ENCODE measurements around the gene XYLB. TPM values are rescaled to one million over a fixed set of nuclear protein-coding genes. Genes with fewer than 3 reads are reported as not detected.

XYLB gene
- total RNA-seq, 1 experiment from 2014 or later = not detected

DNA sequence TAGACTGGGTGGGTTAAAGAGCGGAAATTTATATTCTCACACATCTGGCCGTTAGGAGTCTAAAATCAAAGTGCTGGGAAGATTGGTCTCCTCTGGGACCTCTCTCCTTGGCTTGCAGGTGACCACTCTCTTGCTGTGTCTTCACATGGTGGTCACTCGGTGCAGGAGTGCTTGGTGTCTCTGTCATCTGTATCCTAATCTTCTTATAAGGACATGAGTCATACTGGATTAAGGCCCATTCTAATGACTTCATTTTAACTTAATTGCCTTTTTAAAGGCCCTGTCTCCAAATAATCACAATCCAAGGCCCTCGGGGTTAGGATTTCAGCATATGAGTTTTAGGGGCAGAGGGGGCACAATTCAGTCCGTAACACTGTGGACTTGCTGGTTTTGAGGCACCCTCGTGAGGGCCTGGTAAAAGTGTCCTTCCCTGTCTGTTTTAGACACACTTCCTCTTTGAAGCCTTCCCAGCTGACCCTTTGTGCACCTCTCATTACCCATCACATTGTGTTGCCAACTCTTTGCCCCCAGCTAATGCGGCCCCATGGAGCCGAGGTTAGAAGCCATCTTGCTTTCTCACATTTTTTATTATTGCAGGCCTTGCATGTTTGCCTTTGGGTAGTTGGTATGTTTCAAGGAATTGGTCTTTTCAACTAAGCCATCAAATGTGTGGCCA is 3.2 kb downstream of the XYLB start:
- Histone ChIP-seq H3K27me3 (ENCODE audit: low read length) (no peaks in the 10 kb centered on the region), H3K4me2 (ENCODE audit: low read depth, low read length, poor library complexity, severe bottlenecking) (no peak overlapping the region)

DNA sequence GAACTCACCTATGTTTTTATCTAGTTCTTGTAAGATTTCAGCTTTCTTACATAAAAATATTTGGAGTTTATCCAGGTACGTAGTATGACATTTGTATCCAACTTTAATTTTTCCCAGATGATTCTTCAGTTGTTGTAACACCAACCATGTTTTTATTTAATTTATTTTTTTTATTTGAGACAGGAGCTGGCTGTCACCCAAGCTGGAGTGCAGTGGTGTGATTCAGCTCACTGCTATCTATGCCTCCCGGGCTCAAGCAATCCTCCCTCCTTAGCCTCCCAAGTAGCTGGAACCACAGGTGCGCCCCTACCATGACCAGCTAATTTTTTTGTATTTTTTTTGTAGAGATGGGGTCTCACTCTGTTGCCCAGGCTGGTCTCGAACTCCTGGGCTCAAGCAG is 6.6 kb downstream of the XYLB start:
- no peaks in the 10 kb centered on the region for H3K27me3 ChIP-seq (ENCODE audit: low read length)
- no peak overlapping the region for H3K27ac ChIP-seq (ENCODE audit: low read length)
- no peaks in the 10 kb centered on the region for H3K9me2 ChIP-seq (replicated peaks; ENCODE audit: insufficient read depth, low read length)
- H3K79me2 ChIP-seq (ENCODE audit: low read length) = no peaks in the 10 kb centered on the region
- H3K4me2 ChIP-seq (ENCODE audit: low read depth, low read length, poor library complexity, severe bottlenecking) = no peak overlapping the region
- H2AFZ ChIP-seq (ENCODE audit: low read length) = no peak overlapping the region
- no peak overlapping the region for H3K9ac ChIP-seq (ENCODE audit: low read length)
- no peaks in the 10 kb centered on the region for H3K4me1 ChIP-seq (ENCODE audit: low read length)
- DNase-seq = no peak
- no peak overlapping the region for H3K4me3 ChIP-seq (ENCODE audit: low read length)
- H3K36me3 ChIP-seq (ENCODE audit: insufficient read depth, low read length) = no peaks in the 10 kb centered on the region
- H3K9me3 ChIP-seq (ENCODE audit: low read length) = no peaks in the 10 kb centered on the region
- no peaks in the 10 kb centered on the region for H4K20me1 ChIP-seq (ENCODE audit: insufficient read depth, low read depth, low read length)

More for the DNA sequence above, 3.2 kb downstream of the XYLB start:
- H3K9me3 ChIP-seq (ENCODE audit: low read length) = no peaks in the 10 kb centered on the region
- DNase-seq = no peak
- H3K79me2 ChIP-seq (ENCODE audit: low read length) = no peaks in the 10 kb centered on the region
- no peaks in the 10 kb centered on the region for H3K36me3 ChIP-seq (ENCODE audit: insufficient read depth, low read length)
- H3K27ac ChIP-seq (ENCODE audit: low read length) = no peak overlapping the region
- H3K9ac ChIP-seq (ENCODE audit: low read length) = no peak overlapping the region
- peaks cover 2% of the 10 kb centered on the region for H3K4me1 ChIP-seq (ENCODE audit: low read length)
- no peaks in the 10 kb centered on the region for H3K9me2 ChIP-seq (replicated peaks; ENCODE audit: insufficient read depth, low read length)
- H2AFZ ChIP-seq (ENCODE audit: low read length) = no peak overlapping the region
- no peak overlapping the region for H3K4me3 ChIP-seq (ENCODE audit: low read length)
- H4K20me1 ChIP-seq (ENCODE audit: insufficient read depth, low read depth, low read length) = no peaks in the 10 kb centered on the region

DNA sequence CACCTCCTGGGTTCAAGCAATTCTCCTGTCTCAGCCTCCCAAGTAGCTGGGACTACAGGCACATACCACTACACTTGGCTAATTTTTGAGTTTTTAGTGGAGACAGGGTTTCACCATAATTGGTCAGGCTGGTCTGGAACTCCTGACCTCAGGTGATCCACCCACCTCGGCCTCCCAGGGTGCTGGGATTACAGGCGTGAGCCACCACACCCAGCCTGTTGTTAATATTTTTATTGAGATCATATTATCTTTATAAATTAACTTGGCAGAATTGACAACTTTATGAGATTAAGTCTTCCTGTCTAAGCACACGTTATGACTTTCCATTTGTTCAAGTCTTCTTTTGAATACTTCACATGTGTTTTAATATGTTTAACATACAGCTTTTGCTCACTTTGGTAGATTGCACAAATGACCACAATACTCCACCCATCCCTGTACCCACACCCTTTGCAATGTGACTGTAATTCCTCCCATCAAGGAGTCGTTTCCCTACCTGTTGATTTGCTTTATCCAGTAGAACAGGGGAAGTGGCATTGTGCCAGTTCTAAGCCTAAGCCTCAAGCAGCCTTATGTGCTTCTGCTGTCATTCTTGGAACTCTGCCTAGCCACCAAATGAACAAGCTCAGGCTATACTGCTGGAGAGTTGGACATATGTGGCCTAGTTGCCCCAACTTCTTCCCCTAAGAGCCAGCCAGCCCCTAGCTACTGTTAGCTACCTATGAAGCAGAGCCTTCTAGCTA is 8.2 kb downstream of the XYLB start:
- Histone ChIP-seq H3K27ac (ENCODE audit: low read length) (no peak overlapping the region), H2AFZ (ENCODE audit: low read length) (no peak overlapping the region), H3K27me3 (ENCODE audit: low read length) (no peaks in the 10 kb centered on the region), H3K9ac (ENCODE audit: low read length) (no peak overlapping the region), H3K9me3 (ENCODE audit: low read length) (no peaks in the 10 kb centered on the region), H3K36me3 (ENCODE audit: insufficient read depth, low read length) (no peaks in the 10 kb centered on the region), H3K4me1 (ENCODE audit: low read length) (no peaks in the 10 kb centered on the region), H3K9me2 (replicated peaks; ENCODE audit: insufficient read depth, low read length) (no peaks in the 10 kb centered on the region), H3K4me2 (ENCODE audit: low read depth, low read length, poor library complexity, severe bottlenecking) (no peak overlapping the region), H3K4me3 (ENCODE audit: low read length) (no peak overlapping the region), H4K20me1 (ENCODE audit: insufficient read depth, low read depth, low read length) (no peaks in the 10 kb centered on the region), H3K79me2 (ENCODE audit: low read length) (no peaks in the 10 kb centered on the region)
- DNase-seq = no peak

DNA sequence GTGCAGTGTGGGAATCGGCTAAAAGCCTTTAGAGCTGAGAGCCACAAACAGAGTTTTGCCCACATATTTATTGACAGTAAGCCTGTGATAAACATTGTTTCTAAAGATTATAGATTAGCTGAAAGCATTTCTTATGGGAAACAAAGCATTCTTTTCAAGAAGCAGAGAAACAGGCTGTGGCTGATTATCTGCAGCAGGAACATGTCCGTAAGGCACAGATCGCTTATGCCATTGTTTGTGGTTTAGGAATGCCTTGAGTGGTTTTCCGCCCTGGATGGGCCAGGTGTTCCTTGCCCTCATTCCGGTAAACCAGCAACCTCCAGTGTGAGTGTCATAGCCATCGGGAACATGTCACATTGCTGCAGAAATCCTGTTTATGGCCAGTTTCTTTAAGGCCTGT is 12.5 kb downstream of the XYLB start:
- Histone ChIP-seq H3K4me1 (ENCODE audit: low read length) (no peaks in the 10 kb centered on the region), H3K4me2 (ENCODE audit: low read depth, low read length, poor library complexity, severe bottlenecking) (no peak overlapping the region), H2AFZ (ENCODE audit: low read length) (no peak overlapping the region), H4K20me1 (ENCODE audit: insufficient read depth, low read depth, low read length) (no peaks in the 10 kb centered on the region), H3K9ac (ENCODE audit: low read length) (no peak overlapping the region), H3K79me2 (ENCODE audit: low read length) (no peaks in the 10 kb centered on the region), H3K27ac (ENCODE audit: low read length) (no peak overlapping the region), H3K9me2 (replicated peaks; ENCODE audit: insufficient read depth, low read length) (no peaks in the 10 kb centered on the region), H3K27me3 (ENCODE audit: low read length) (no peaks in the 10 kb centered on the region), H3K4me3 (ENCODE audit: low read length) (no peak overlapping the region), H3K9me3 (ENCODE audit: low read length) (no peaks in the 10 kb centered on the region), H3K36me3 (ENCODE audit: insufficient read depth, low read length) (no peaks in the 10 kb centered on the region)
- DNase-seq = no peak

DNA sequence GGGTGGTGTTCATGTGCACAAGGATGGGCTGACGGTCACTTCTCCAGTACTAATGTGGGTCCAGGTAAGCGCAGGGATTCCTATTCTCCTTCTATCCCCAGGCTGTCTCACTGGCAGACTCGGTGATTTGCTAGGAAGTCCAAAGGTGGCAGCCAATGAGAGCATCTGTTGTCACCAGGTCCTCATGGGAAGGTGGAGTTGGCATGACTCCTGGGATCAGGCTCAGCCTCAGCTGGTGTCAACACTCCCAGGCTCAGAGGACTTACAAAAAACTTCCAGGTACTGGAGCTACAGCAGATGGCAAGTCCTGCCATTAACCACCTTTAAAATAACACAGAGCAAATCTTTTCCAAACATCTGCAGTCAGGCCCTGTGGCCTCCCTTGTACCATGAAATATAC is 13.8 kb downstream of the XYLB start:
- no peak for DNase-seq
- H4K20me1 ChIP-seq (ENCODE audit: insufficient read depth, low read depth, low read length) = no peaks in the 10 kb centered on the region
- H3K36me3 ChIP-seq (ENCODE audit: insufficient read depth, low read length) = no peaks in the 10 kb centered on the region

DNA sequence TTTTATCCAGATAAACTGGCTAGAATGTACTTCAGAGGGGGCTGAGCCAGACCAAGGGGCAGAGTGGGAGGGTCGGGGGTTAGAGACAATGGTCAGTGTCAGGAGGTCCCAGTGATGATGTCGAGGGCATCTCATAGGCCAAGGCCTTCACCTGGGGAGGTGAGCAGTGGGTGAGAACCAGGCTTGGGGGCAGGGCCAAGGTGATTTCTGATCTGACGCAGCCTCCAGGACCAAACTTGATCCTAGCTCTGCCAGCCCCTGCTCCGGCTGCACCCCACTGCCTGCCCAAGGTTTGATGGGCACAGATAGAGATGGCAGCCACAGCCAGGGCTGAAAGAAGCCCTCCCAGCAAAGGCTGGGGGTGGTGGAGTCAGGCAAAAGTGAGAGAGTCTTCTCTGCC is 14.9 kb downstream of the XYLB start:
- no peak for DNase-seq
- Histone ChIP-seq H3K9me2 (replicated peaks; ENCODE audit: insufficient read depth, low read length) (no peaks in the 10 kb centered on the region), H3K4me2 (ENCODE audit: low read depth, low read length, poor library complexity, severe bottlenecking) (no peak overlapping the region), H3K36me3 (ENCODE audit: insufficient read depth, low read length) (no peaks in the 10 kb centered on the region), H2AFZ (ENCODE audit: low read length) (no peak overlapping the region), H3K9me3 (ENCODE audit: low read length) (no peaks in the 10 kb centered on the region), H3K4me3 (ENCODE audit: low read length) (no peak overlapping the region), H4K20me1 (ENCODE audit: insufficient read depth, low read depth, low read length) (no peaks in the 10 kb centered on the region), H3K27ac (ENCODE audit: low read length) (no peak overlapping the region), H3K27me3 (ENCODE audit: low read length) (no peaks in the 10 kb centered on the region), H3K4me1 (ENCODE audit: low read length) (no peaks in the 10 kb centered on the region), H3K9ac (ENCODE audit: low read length) (no peak overlapping the region), H3K79me2 (ENCODE audit: low read length) (no peaks in the 10 kb centered on the region)

More for the DNA sequence above, 13.8 kb downstream of the XYLB start:
- Histone ChIP-seq H3K4me1 (ENCODE audit: low read length) (no peaks in the 10 kb centered on the region), H3K27ac (ENCODE audit: low read length) (no peak overlapping the region), H2AFZ (ENCODE audit: low read length) (no peak overlapping the region), H3K79me2 (ENCODE audit: low read length) (no peaks in the 10 kb centered on the region), H3K4me2 (ENCODE audit: low read depth, low read length, poor library complexity, severe bottlenecking) (no peak overlapping the region), H3K9me3 (ENCODE audit: low read length) (no peaks in the 10 kb centered on the region), H3K9me2 (replicated peaks; ENCODE audit: insufficient read depth, low read length) (no peaks in the 10 kb centered on the region), H3K9ac (ENCODE audit: low read length) (no peak overlapping the region), H3K4me3 (ENCODE audit: low read length) (no peak overlapping the region), H3K27me3 (ENCODE audit: low read length) (no peaks in the 10 kb centered on the region)

DNA sequence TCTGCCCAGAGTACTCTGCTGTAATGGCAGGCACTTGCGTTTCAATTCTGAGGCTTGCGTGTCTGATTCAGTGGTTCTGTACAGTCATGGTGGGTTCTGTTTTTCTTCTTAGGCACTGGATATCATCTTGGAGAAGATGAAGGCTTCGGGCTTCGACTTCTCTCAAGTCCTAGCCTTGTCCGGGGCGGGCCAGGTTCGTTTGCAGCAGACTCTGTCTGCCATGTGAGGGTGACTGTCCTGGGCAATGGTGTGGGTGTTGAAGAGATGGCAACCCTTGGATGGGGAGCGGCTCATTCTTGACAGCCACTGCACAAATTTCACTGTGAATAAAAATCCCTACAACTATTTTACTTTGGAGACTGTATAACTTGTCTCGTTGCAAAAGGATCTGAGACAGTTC is 16.2 kb downstream of the XYLB start:
- H3K27me3 ChIP-seq (ENCODE audit: low read length) = no peaks in the 10 kb centered on the region
- no peak overlapping the region for H2AFZ ChIP-seq (ENCODE audit: low read length)
- no peaks in the 10 kb centered on the region for H3K79me2 ChIP-seq (ENCODE audit: low read length)
- no peak overlapping the region for H3K9ac ChIP-seq (ENCODE audit: low read length)
- no peak for DNase-seq
- no peaks in the 10 kb centered on the region for H4K20me1 ChIP-seq (ENCODE audit: insufficient read depth, low read depth, low read length)
- H3K4me3 ChIP-seq (ENCODE audit: low read length) = no peak overlapping the region
- H3K4me1 ChIP-seq (ENCODE audit: low read length) = no peaks in the 10 kb centered on the region
- H3K27ac ChIP-seq (ENCODE audit: low read length) = no peak overlapping the region
- no peak overlapping the region for H3K4me2 ChIP-seq (ENCODE audit: low read depth, low read length, poor library complexity, severe bottlenecking)
- H3K9me2 ChIP-seq (replicated peaks; ENCODE audit: insufficient read depth, low read length) = no peaks in the 10 kb centered on the region
- no peaks in the 10 kb centered on the region for H3K36me3 ChIP-seq (ENCODE audit: insufficient read depth, low read length)
- no peaks in the 10 kb centered on the region for H3K9me3 ChIP-seq (ENCODE audit: low read length)

DNA sequence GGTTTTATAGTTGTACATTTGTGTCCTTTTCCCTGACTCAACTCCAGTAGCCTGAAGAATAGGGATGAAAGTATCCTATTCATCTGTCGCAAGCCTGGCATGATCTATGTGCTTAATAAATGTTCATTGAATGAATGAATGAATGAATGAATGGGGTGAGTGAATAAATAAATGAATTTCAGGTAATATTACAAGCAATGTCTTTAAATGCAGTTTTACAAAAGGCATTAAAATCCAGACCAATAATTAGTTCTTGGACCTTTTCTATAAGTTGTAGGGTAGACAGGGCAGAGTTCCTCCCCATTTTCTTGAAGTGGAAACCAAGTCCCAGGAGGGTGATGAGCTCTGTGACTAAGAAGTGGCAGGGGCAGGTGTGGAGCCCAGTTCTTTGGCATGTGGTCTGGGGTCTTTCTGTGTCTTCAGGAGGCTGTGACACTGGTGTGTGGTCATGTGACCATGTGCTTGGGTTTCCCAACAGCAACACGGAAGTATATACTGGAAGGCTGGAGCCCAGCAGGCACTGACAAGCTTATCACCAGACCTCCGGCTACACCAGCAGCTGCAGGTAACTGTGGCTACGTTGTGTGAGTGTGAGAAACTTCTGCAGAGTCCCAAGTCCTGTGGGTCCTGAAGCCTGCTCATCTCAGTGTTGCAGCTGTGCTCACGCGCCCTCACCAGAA is 18.3 kb downstream of the XYLB start:
- no peak overlapping the region for H2AFZ ChIP-seq (ENCODE audit: low read length)
- H3K9me2 ChIP-seq (replicated peaks; ENCODE audit: insufficient read depth, low read length) = no peaks in the 10 kb centered on the region

More for the DNA sequence above, 18.3 kb downstream of the XYLB start:
- Histone ChIP-seq H3K27me3 (ENCODE audit: low read length) (no peaks in the 10 kb centered on the region), H3K4me2 (ENCODE audit: low read depth, low read length, poor library complexity, severe bottlenecking) (no peak overlapping the region), H3K9ac (ENCODE audit: low read length) (no peak overlapping the region), H4K20me1 (ENCODE audit: insufficient read depth, low read depth, low read length) (no peaks in the 10 kb centered on the region), H3K36me3 (ENCODE audit: insufficient read depth, low read length) (no peaks in the 10 kb centered on the region), H3K79me2 (ENCODE audit: low read length) (no peaks in the 10 kb centered on the region), H3K9me3 (ENCODE audit: low read length) (no peaks in the 10 kb centered on the region), H3K4me3 (ENCODE audit: low read length) (no peak overlapping the region), H3K27ac (ENCODE audit: low read length) (no peak overlapping the region), H3K4me1 (ENCODE audit: low read length) (no peaks in the 10 kb centered on the region)
- no peak for DNase-seq
